Measurements from ENCODE around the gene CTTNBP2.

The CTTNBP2 gene

GRCh38 chr7:117791877-117792780 is 81.1 kb downstream of the CTTNBP2 start:
- H3K4me3 ChIP-seq (ENCODE audit: low read depth, low read length): no peak overlapping the region

GRCh38 chr7:117790731-117791130 is 82.5 kb downstream of the CTTNBP2 start:
- no peak overlapping the region for H3K14ac ChIP-seq (ENCODE audit: low read length)
- H4K8ac ChIP-seq (ENCODE audit: low read depth, low read length): no peak overlapping the region
- H3K79me2 ChIP-seq (ENCODE audit: control insufficient read depth, insufficient read depth, low read length, poor library complexity): no peaks in the 10 kb centered on the region
- H3K27me3 ChIP-seq (ENCODE audit: insufficient read depth, low read length): no peaks in the 10 kb centered on the region
- H2BK120ac ChIP-seq (ENCODE audit: insufficient read depth, low read length, poor library complexity): no peak overlapping the region
- no peak overlapping the region for H3K9ac ChIP-seq (ENCODE audit: low read length)
- H3K23ac ChIP-seq (ENCODE audit: low read length): no peak overlapping the region
- no peaks in the 10 kb centered on the region for H3K9me3 ChIP-seq (ENCODE audit: insufficient read depth, low read depth, low read length)
- no peak overlapping the region for H4K12ac ChIP-seq (ENCODE audit: low read depth, low read length)
- H3K4ac ChIP-seq (ENCODE audit: low read depth, low read length): no peak overlapping the region
- no peak overlapping the region for H3K4me3 ChIP-seq (ENCODE audit: low read depth, low read length)
- H3K27ac ChIP-seq (ENCODE audit: low read depth, low read length): no peak overlapping the region
- H2AFZ ChIP-seq (ENCODE audit: insufficient read depth, low read length, poor library complexity): no peak overlapping the region
- H3K18ac ChIP-seq (ENCODE audit: low read length): no peak overlapping the region
- peaks cover 0 to 5% of the 10 kb centered on the region in 2 experiments for H3K4me1 ChIP-seq (ENCODE audit: control insufficient read depth in 1 of 2, insufficient read depth in 2 of 2, low read length in 2 of 2)
- H3K4me2 ChIP-seq (ENCODE audit: low read length): no peak overlapping the region
- no peak for DNase-seq
- H4K91ac ChIP-seq (ENCODE audit: low read depth, low read length): no peak overlapping the region
- no peak overlapping the region for H2BK5ac ChIP-seq (ENCODE audit: low read depth, low read length, poor library complexity)
- WGBS (ENCODE audit: extremely low coverage, insufficient coverage, insufficient read length): no CpG with 5 or more reads among the region's 5 CpGs
- H3K79me1 ChIP-seq (ENCODE audit: low read length): no peaks in the 10 kb centered on the region
- H2BK12ac ChIP-seq (ENCODE audit: low read length): no peak overlapping the region
- H2AK5ac ChIP-seq (ENCODE audit: low read length): no peak overlapping the region
- H3K36me3 ChIP-seq (ENCODE audit: control insufficient read depth in 1 of 2, insufficient read depth in 2 of 2, low read length in 2 of 2): peaks cover 16 to 19% of the 10 kb centered on the region in 2 experiments

More at GRCh38 chr7:117791877-117792780, 81.1 kb downstream of the CTTNBP2 start:
- H2AFZ ChIP-seq (ENCODE audit: insufficient read depth, low read length, poor library complexity): no peak overlapping the region
- H3K9ac ChIP-seq (ENCODE audit: low read length): no peak overlapping the region
- H2BK120ac ChIP-seq (ENCODE audit: insufficient read depth, low read length, poor library complexity): no peak overlapping the region
- peak overlapping the region; percentile 51 for H3K18ac ChIP-seq (ENCODE audit: low read length)
- H3K36me3 ChIP-seq (ENCODE audit: control insufficient read depth in 1 of 2, insufficient read depth in 2 of 2, low read length in 2 of 2): peaks cover 16 to 19% of the 10 kb centered on the region in 2 experiments
- H3K27me3 ChIP-seq (ENCODE audit: insufficient read depth, low read length): no peaks in the 10 kb centered on the region
- DNase-seq: peak in 1 of 2 donors; percentile 19
- no peak overlapping the region for H3K14ac ChIP-seq (ENCODE audit: low read length)
- H3K79me1 ChIP-seq (ENCODE audit: low read length): no peaks in the 10 kb centered on the region
- WGBS (ENCODE audit: extremely low coverage, insufficient coverage, insufficient read length): no CpG with 5 or more reads among the region's 18 CpGs
- H3K4me1 ChIP-seq (ENCODE audit: control insufficient read depth in 1 of 2, insufficient read depth in 2 of 2, low read length in 2 of 2): peaks cover 0 to 5% of the 10 kb centered on the region in 2 experiments
- H2AK5ac ChIP-seq (ENCODE audit: low read length): no peak overlapping the region
- H2BK5ac ChIP-seq (ENCODE audit: low read depth, low read length, poor library complexity): no peak overlapping the region
- H4K8ac ChIP-seq (ENCODE audit: low read depth, low read length): no peak overlapping the region
- no peak overlapping the region for H4K12ac ChIP-seq (ENCODE audit: low read depth, low read length)
- H3K27ac ChIP-seq (ENCODE audit: low read depth, low read length): no peak overlapping the region
- no peak overlapping the region for H2BK12ac ChIP-seq (ENCODE audit: low read length)
- no peaks in the 10 kb centered on the region for H3K9me3 ChIP-seq (ENCODE audit: insufficient read depth, low read depth, low read length)
- H4K91ac ChIP-seq (ENCODE audit: low read depth, low read length): no peak overlapping the region
- H3K4ac ChIP-seq (ENCODE audit: low read depth, low read length): no peak overlapping the region
- no peak overlapping the region for H3K23ac ChIP-seq (ENCODE audit: low read length)
- no peaks in the 10 kb centered on the region for H3K79me2 ChIP-seq (ENCODE audit: control insufficient read depth, insufficient read depth, low read length, poor library complexity)
- H3K4me2 ChIP-seq (ENCODE audit: low read length): no peak overlapping the region

DNA sequence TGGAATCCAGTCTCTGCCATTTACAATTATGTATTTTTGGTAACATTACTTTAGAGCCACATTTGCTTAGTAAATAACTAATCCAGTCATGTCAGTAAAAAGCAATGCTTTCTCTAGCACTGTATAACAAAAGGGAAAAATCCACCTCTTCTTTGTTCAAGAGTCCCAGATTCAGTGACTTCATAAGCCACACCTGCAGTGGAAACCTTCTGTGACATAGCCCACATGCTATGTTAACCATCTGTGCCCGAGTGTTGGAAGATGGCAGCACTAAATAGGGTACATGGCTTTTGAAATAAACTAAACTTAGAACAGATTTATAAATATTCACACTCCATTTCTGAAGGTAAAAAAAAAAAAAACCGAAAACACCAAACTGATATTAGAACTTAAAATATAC is 83.0 kb downstream of the CTTNBP2 start:
- Histone ChIP-seq H3K18ac (ENCODE audit: low read length) (no peak overlapping the region), H3K79me2 (ENCODE audit: control insufficient read depth, insufficient read depth, low read length, poor library complexity) (no peaks in the 10 kb centered on the region), H3K14ac (ENCODE audit: low read length) (no peak overlapping the region), H4K12ac (ENCODE audit: low read depth, low read length) (no peak overlapping the region), H4K8ac (ENCODE audit: low read depth, low read length) (no peak overlapping the region), H3K9me3 (ENCODE audit: insufficient read depth, low read depth, low read length) (no peaks in the 10 kb centered on the region), H3K23ac (ENCODE audit: low read length) (no peak overlapping the region), H2BK12ac (ENCODE audit: low read length) (no peak overlapping the region), H2AK5ac (ENCODE audit: low read length) (no peak overlapping the region), H3K27ac (ENCODE audit: low read depth, low read length) (no peak overlapping the region), H2BK5ac (ENCODE audit: low read depth, low read length, poor library complexity) (no peak overlapping the region), H4K91ac (ENCODE audit: low read depth, low read length) (no peak overlapping the region), H2BK120ac (ENCODE audit: insufficient read depth, low read length, poor library complexity) (no peak overlapping the region), H3K4me2 (ENCODE audit: low read length) (no peak overlapping the region), H3K36me3 (ENCODE audit: control insufficient read depth in 1 of 2, insufficient read depth in 2 of 2, low read length in 2 of 2) (peaks cover 16 to 19% of the 10 kb centered on the region in 2 experiments), H3K4me3 (ENCODE audit: low read depth, low read length) (no peak overlapping the region), H3K79me1 (ENCODE audit: low read length) (no peaks in the 10 kb centered on the region), H3K4ac (ENCODE audit: low read depth, low read length) (no peak overlapping the region), H3K27me3 (ENCODE audit: insufficient read depth, low read length) (no peaks in the 10 kb centered on the region), H2AFZ (ENCODE audit: insufficient read depth, low read length, poor library complexity) (no peak overlapping the region), H3K9ac (ENCODE audit: low read length) (no peak overlapping the region), H3K4me1 (ENCODE audit: control insufficient read depth in 1 of 2, insufficient read depth in 2 of 2, low read length in 2 of 2) (peaks cover 0 to 5% of the 10 kb centered on the region in 2 experiments)
- no CpG with 5 or more reads among the region's 2 CpGs for WGBS (ENCODE audit: extremely low coverage, insufficient coverage, insufficient read length)
- DNase-seq: no peak

- Histone ChIP-seq H3K9ac (ENCODE audit: low read length) (no peak overlapping the region), H2BK120ac (ENCODE audit: insufficient read depth, low read length, poor library complexity) (no peak overlapping the region), H3K23ac (ENCODE audit: low read length) (peak overlapping the region; percentile 96), H3K79me1 (ENCODE audit: low read length) (peaks cover 3% of the 10 kb centered on the region), H3K4me1 (ENCODE audit: control insufficient read depth in 1 of 2, insufficient read depth in 2 of 2, low read length in 2 of 2) (peaks cover 0 to 3% of the 10 kb centered on the region in 2 experiments), H3K27me3 (ENCODE audit: insufficient read depth, low read length) (no peaks in the 10 kb centered on the region), H3K18ac (ENCODE audit: low read length) (no peak overlapping the region), H2AFZ (ENCODE audit: insufficient read depth, low read length, poor library complexity) (no peak overlapping the region), H4K12ac (ENCODE audit: low read depth, low read length) (no peak overlapping the region), H2BK12ac (ENCODE audit: low read length) (no peak overlapping the region), H2AK5ac (ENCODE audit: low read length) (no peak overlapping the region), H3K14ac (ENCODE audit: low read length) (no peak overlapping the region), H4K91ac (ENCODE audit: low read depth, low read length) (no peak overlapping the region), H3K27ac (ENCODE audit: low read depth, low read length) (no peak overlapping the region), H2BK5ac (ENCODE audit: low read depth, low read length, poor library complexity) (no peak overlapping the region), H3K4ac (ENCODE audit: low read depth, low read length) (no peak overlapping the region), H3K79me2 (ENCODE audit: control insufficient read depth, insufficient read depth, low read length, poor library complexity) (no peaks in the 10 kb centered on the region), H3K4me2 (ENCODE audit: low read length) (no peak overlapping the region), H3K36me3 (ENCODE audit: control insufficient read depth in 1 of 2, insufficient read depth in 2 of 2, low read length in 2 of 2) (peaks cover 2 to 3% of the 10 kb centered on the region in 2 experiments), H3K4me3 (ENCODE audit: low read depth, low read length) (no peak overlapping the region), H4K8ac (ENCODE audit: low read depth, low read length) (no peak overlapping the region), H3K9me3 (ENCODE audit: insufficient read depth, low read depth, low read length) (no peaks in the 10 kb centered on the region)
- DNase-seq: no peak
- no CpG with 5 or more reads among the region's 1 CpG for WGBS (ENCODE audit: extremely low coverage, insufficient coverage, insufficient read length)
These were observed 87.8 kb downstream of the CTTNBP2 start for GRCh38 chr7:117785431-117785830.

Measured in trophoblast cell (in vitro differentiated cells and primary cell).